Astrocyte (in vitro differentiated cells and primary cell): ENCODE data around the gene LBX2. TPM values are rescaled to one million over a fixed set of nuclear protein-coding genes. Genes with fewer than 3 reads are reported as not detected.

Experiments
- DNase-seq: peaks from one replicate; pipeline ENCODE4 v3.0.0-alpha.2; 2010; ENCODE audit warnings: low read depth
- FAIRE-seq: peaks from 2 replicates; lab custom pipeline; 2011; peaks lifted over from hg19 to GRCh38; lab: Jason Lieb, UNC
- H2AFZ ChIP-seq: 2 replicates; pipeline ENCODE4 v1.6.0; 2012; ENCODE audit warnings: low read depth, low read length, inconsistent platforms
- H3K27ac ChIP-seq: 2 replicates; pipeline ENCODE4 v1.5.1; 2011; ENCODE audit warnings: low read depth, low read length, inconsistent platforms
- H3K27me3 ChIP-seq: 2 replicates; pipeline ENCODE4 v1.6.0; 2011; ENCODE audit warnings: low read length, inconsistent platforms; ENCODE audit not compliant: insufficient read depth
- H3K36me3 ChIP-seq: 2 replicates; pipeline ENCODE4 v1.5.1; 2011; ENCODE audit warnings: low read length, inconsistent platforms; ENCODE audit not compliant: insufficient read depth
- H3K4me1 ChIP-seq: 2 replicates; pipeline ENCODE4 v1.5.1; 2011; ENCODE audit warnings: low read length, inconsistent platforms; ENCODE audit not compliant: insufficient read depth
- H3K4me2 ChIP-seq: 2 replicates; pipeline ENCODE4 v1.6.0; 2012; ENCODE audit warnings: low read length, inconsistent platforms
- H3K4me3 ChIP-seq: 2 replicates; pipeline ENCODE4 v1.5.1; 2011; ENCODE audit warnings: low read depth, mild to moderate bottlenecking, low read length, inconsistent platforms; ENCODE audit not compliant: insufficient read depth
- H3K79me2 ChIP-seq: 2 replicates; pipeline ENCODE4 v1.6.0; 2012; ENCODE audit warnings: mild to moderate bottlenecking, low read length, inconsistent platforms; ENCODE audit not compliant: insufficient read depth
- H3K9ac ChIP-seq: 2 replicates; pipeline ENCODE4 v1.6.0; 2012; ENCODE audit warnings: mild to moderate bottlenecking, low read length, inconsistent platforms
- H3K9me3 ChIP-seq: 2 replicates; pipeline ENCODE4 v1.5.1; 2012; ENCODE audit warnings: low read depth, mild to moderate bottlenecking, low read length, inconsistent platforms; ENCODE audit not compliant: insufficient read depth
- H4K20me1 ChIP-seq: 2 replicates; pipeline ENCODE4 v1.6.0; 2012; ENCODE audit warnings: low read length, inconsistent platforms; ENCODE audit not compliant: insufficient read depth
- H3K27ac Mint-ChIP-seq: one replicate; pipeline ENCODE4 v1.8.0; 2021; ENCODE audit warnings: mild to moderate bottlenecking, mixed read lengths; ENCODE audit not compliant: unreplicated experiment
- H3K27me3 Mint-ChIP-seq: one replicate; pipeline ENCODE4 v1.8.0; 2021; ENCODE audit warnings: low read depth, mixed read lengths; ENCODE audit not compliant: unreplicated experiment
- H3K36me3 Mint-ChIP-seq: one replicate; pipeline ENCODE4 v1.8.0; 2021; ENCODE audit warnings: low read depth, mixed read lengths; ENCODE audit not compliant: unreplicated experiment
- H3K4me1 Mint-ChIP-seq: one replicate; pipeline ENCODE4 v1.8.0; 2021; ENCODE audit warnings: low read depth, mixed read lengths; ENCODE audit not compliant: unreplicated experiment
- H3K4me3 Mint-ChIP-seq: one replicate; pipeline ENCODE4 v1.8.0; 2021; ENCODE audit warnings: mild to moderate bottlenecking, moderate library complexity, mixed read lengths; ENCODE audit not compliant: unreplicated experiment
- H3K9me3 Mint-ChIP-seq: one replicate; pipeline ENCODE4 v1.8.0; 2021; ENCODE audit warnings: mild to moderate bottlenecking, mixed read lengths; ENCODE audit not compliant: unreplicated experiment
- CTCF ChIP-seq: IDR thresholded peaks from 2 replicates; pipeline ENCODE4 v1.5.1; 2011; ENCODE audit warnings: low read depth, mild to moderate bottlenecking, inconsistent platforms, low read length, moderate library complexity; ENCODE audit not compliant: insufficient read depth
- EZH2 ChIP-seq: IDR thresholded peaks from 2 replicates; pipeline ENCODE4 v1.6.1; 2012; ENCODE audit warnings: mild to moderate bottlenecking, low read length, inconsistent platforms; ENCODE audit not compliant: insufficient read depth
- total RNA-seq: library from RNA; stranded (reverse); gene quantifications from 2 replicates; pipeline ENCODE4 v1.2.1, GENCODE V29; 2021

Gene LBX2
- total RNA-seq, 1 donor from 2014 or later: 1.0 TPM

GRCh38 chr2:74498500-74499266, 720 bp downstream of the LBX2 start:
- H3K27me3 Mint-ChIP-seq: peaks cover 66% of the 10 kb centered on the region
- no peak for DNase-seq
- H3K27me3 ChIP-seq: peaks cover 42% of the 10 kb centered on the region
- peak overlapping the region; percentile 38 for H3K27ac Mint-ChIP-seq
- H3K79me2 ChIP-seq: no peaks in the 10 kb centered on the region
- TF ChIP-seq CTCF (no peak), EZH2 (peak; percentile 89)
- peak overlapping the region; percentile 85 for H3K4me2 ChIP-seq
- H3K27ac ChIP-seq: no peak overlapping the region
- peak overlapping the region; percentile 21 for H2AFZ ChIP-seq
- no peak overlapping the region for H3K9ac ChIP-seq
- H3K9me3 ChIP-seq: no peaks in the 10 kb centered on the region
- H3K9me3 Mint-ChIP-seq: no peaks in the 10 kb centered on the region
- H3K36me3 Mint-ChIP-seq: peaks cover 6% of the 10 kb centered on the region
- peaks cover 29% of the 10 kb centered on the region for H3K4me1 ChIP-seq
- H3K4me3 Mint-ChIP-seq: peak overlapping the region; percentile 81
- H4K20me1 ChIP-seq: no peaks in the 10 kb centered on the region
- FAIRE-seq: no peak
- no peaks in the 10 kb centered on the region for H3K36me3 ChIP-seq
- H3K4me1 Mint-ChIP-seq: peaks cover 11% of the 10 kb centered on the region
- peak overlapping the region; percentile 5 for H3K4me3 ChIP-seq

- H3K36me3 ChIP-seq: no peaks in the 10 kb centered on the region
- peak overlapping the region; percentile 85 for H3K4me2 ChIP-seq
- H2AFZ ChIP-seq: peak overlapping the region; percentile 53
- no peaks in the 10 kb centered on the region for H4K20me1 ChIP-seq
- DNase-seq (no peak), FAIRE-seq (no peak)
- no peak for TF ChIP-seq CTCF
- TF ChIP-seq EZH2: peak; percentile 49
- H3K27me3 ChIP-seq: peaks cover 42% of the 10 kb centered on the region
- no peaks in the 10 kb centered on the region for H3K9me3 ChIP-seq
- peaks cover 14% of the 10 kb centered on the region for H3K4me1 Mint-ChIP-seq
- H3K9me3 Mint-ChIP-seq: no peaks in the 10 kb centered on the region
- H3K4me3 ChIP-seq: peak overlapping the region; percentile 36
- H3K27ac Mint-ChIP-seq: peak overlapping the region; percentile 66
- H3K4me3 Mint-ChIP-seq: peak overlapping the region; percentile 81
- peaks cover 25% of the 10 kb centered on the region for H3K4me1 ChIP-seq
- H3K9ac ChIP-seq: no peak overlapping the region
- H3K36me3 Mint-ChIP-seq: peaks cover 10% of the 10 kb centered on the region
- peaks cover 66% of the 10 kb centered on the region for H3K27me3 Mint-ChIP-seq
- H3K79me2 ChIP-seq: no peaks in the 10 kb centered on the region
- no peak overlapping the region for H3K27ac ChIP-seq
Observed at GRCh38 chr2:74497777-74498499, 1.5 kb downstream of the LBX2 start.
